ENCODE measurements around the gene AMDHD2. TPM values are rescaled to one million over a fixed set of nuclear protein-coding genes. Genes with fewer than 3 reads are reported as not detected.
A peak's percentile ranks its signal among the peaks of the same experiment; 100 is the strongest.

AMDHD2 gene
- total and polyA plus RNA-seq, 2 of the 13 experiments (the other 11 are each of a cell fraction or from before 2014, with no cell fraction given) = 33.5 to 39.1 TPM

GRCh38 chr16:2515180-2515851 is 4.9 kb upstream of the AMDHD2 start (continued):
- TF ChIP-seq ZNF281 (CRISPR knock-in tag; IDR thresholded peaks at IDR 0.05; ENCODE audit: borderline replicate concordance) (peak; percentile 31; the same call in 1 of the 2 replicates), KMT2B (CRISPR knock-in tag; IDR thresholded peaks at IDR 0.05) (no peak), RNF2 (conservative IDR thresholded peaks at IDR 0.05; ENCODE audit: low read depth) (no peak), DRAP1 (CRISPR knock-in tag; IDR thresholded peaks at IDR 0.05) (no peak), FOXP4 (CRISPR knock-in tag; IDR thresholded peaks at IDR 0.05) (peak; percentile 29; the same call in 1 of the 2 replicates), ZNF205 (CRISPR knock-in tag; IDR thresholded peaks at IDR 0.05) (peak; percentile 93), ISL2 (CRISPR knock-in tag; IDR thresholded peaks at IDR 0.05) (no peak), ZKSCAN8 (CRISPR knock-in tag; IDR thresholded peaks at IDR 0.05; ENCODE audit: borderline replicate concordance) (no peak), MAX (IDR thresholded peaks at IDR 0.05) (peak; percentile 13; the same call in 1 of the 2 replicates), ZNF563 (CRISPR knock-in tag; IDR thresholded peaks at IDR 0.05) (0 out of 2 replicates have a peak, but pooled peaks have one; percentile 21), SALL1 (CRISPR knock-in tag; IDR thresholded peaks at IDR 0.05) (peak; percentile 50; the same call in 1 of the 2 replicates), FOXO1 (CRISPR knock-in tag; IDR thresholded peaks at IDR 0.05) (peak; percentile 21; the same call in 1 of the 2 replicates), ZNF564 (CRISPR knock-in tag; IDR thresholded peaks at IDR 0.05) (no peak)
- TF ChIP-seq, protein P1, sequence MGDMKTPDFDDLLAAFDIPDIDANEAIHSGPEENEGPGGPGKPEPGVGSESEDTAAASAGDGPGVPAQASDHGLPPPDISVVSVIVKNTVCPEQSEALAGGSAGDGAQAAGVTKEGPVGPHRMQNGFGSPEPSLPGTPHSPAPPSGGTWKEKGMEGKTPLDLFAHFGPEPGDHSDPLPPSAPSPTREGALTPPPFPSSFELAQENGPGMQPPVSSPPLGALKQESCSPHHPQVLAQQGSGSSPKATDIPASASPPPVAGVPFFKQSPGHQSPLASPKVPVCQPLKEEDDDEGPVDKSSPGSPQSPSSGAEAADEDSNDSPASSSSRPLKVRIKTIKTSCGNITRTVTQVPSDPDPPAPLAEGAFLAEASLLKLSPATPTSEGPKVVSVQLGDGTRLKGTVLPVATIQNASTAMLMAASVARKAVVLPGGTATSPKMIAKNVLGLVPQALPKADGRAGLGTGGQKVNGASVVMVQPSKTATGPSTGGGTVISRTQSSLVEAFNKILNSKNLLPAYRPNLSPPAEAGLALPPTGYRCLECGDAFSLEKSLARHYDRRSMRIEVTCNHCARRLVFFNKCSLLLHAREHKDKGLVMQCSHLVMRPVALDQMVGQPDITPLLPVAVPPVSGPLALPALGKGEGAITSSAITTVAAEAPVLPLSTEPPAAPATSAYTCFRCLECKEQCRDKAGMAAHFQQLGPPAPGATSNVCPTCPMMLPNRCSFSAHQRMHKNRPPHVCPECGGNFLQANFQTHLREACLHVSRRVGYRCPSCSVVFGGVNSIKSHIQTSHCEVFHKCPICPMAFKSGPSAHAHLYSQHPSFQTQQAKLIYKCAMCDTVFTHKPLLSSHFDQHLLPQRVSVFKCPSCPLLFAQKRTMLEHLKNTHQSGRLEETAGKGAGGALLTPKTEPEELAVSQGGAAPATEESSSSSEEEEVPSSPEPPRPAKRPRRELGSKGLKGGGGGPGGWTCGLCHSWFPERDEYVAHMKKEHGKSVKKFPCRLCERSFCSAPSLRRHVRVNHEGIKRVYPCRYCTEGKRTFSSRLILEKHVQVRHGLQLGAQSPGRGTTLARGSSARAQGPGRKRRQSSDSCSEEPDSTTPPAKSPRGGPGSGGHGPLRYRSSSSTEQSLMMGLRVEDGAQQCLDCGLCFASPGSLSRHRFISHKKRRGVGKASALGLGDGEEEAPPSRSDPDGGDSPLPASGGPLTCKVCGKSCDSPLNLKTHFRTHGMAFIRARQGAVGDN (CRISPR knock-in tag; IDR thresholded peaks at IDR 0.05) = peak; percentile 58; the same call in 1 of the 2 replicates
- TF ChIP-seq, protein P2, sequence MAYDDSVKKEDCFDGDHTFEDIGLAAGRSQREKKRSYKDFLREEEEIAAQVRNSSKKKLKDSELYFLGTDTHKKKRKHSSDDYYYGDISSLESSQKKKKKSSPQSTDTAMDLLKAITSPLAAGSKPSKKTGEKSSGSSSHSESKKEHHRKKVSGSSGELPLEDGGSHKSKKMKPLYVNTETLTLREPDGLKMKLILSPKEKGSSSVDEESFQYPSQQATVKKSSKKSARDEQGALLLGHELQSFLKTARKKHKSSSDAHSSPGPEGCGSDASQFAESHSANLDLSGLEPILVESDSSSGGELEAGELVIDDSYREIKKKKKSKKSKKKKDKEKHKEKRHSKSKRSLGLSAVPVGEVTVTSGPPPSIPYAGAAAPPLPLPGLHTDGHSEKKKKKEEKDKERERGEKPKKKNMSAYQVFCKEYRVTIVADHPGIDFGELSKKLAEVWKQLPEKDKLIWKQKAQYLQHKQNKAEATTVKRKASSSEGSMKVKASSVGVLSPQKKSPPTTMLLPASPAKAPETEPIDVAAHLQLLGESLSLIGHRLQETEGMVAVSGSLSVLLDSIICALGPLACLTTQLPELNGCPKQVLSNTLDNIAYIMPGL (CRISPR knock-in tag; IDR thresholded peaks at IDR 0.05; ENCODE audit: borderline replicate concordance in 1 of 2, low read depth in 1 of 2) = peak in 1 of 2 experiments; percentile 7; a peak in 1 of 4 replicates
